ENCODE data around the gene ZNF587. TPM values are rescaled to one million over a fixed set of nuclear protein-coding genes. Genes with fewer than 3 reads are reported as not detected.
"Not testable (repeated sequence)": the region's sequence is repeated elsewhere in the genome, so short reads cannot be mapped to it uniquely, and the experiment has no call there.

Gene ZNF587
- total RNA-seq, 1 experiment from 2014 or later, result 16.3 TPM

GRCh38 chr19:57872450-57872849 is 22.8 kb downstream of the ZNF587 start:
- CTCF ChIA-PET, result no interaction called here
- BruUV-seq (replicated peaks), result no TSS peak
- H3K4me3 ChIP-seq (ENCODE audit: low read length), result no peak overlapping the region

GRCh38 chr19:57873883-57874799 is 24.5 kb downstream of the ZNF587 start:
- peaks cover 36% of the 10 kb centered on the region; the same call in 1 of the 2 replicates for H3K36me3 ChIP-seq (ENCODE audit: low read depth, low read length)
- POLR2A ChIA-PET (ENCODE audit: unreplicated experiment); CTCF ChIA-PET; H3K4me3 ChIP-seq (ENCODE audit: low read length); H3K27ac ChIP-seq (ENCODE audit: low read length); ATAC-seq; intact Hi-C loops (cut with micrococcal nuclease); H4K20me1 ChIP-seq (ENCODE audit: low read length); H3K79me2 ChIP-seq (ENCODE audit: low read length); H3K4me2 ChIP-seq (ENCODE audit: low read length); H3K9me2 ChIP-seq (replicated peaks; ENCODE audit: low read length); H3K9ac ChIP-seq (ENCODE audit: low read length); DNase-seq; H3F3A ChIP-seq (ENCODE audit: low read length, unreplicated experiment); H3K4me1 ChIP-seq (ENCODE audit: insufficient read depth, low read length); H3K27me3 ChIP-seq (ENCODE audit: low read length); BruUV-seq (replicated peaks); H2AFZ ChIP-seq (ENCODE audit: low read length): not testable (repeated sequence)
- H3K9me3 ChIP-seq (ENCODE audit: low read length), result peaks cover 34% of the 10 kb centered on the region

More at GRCh38 chr19:57872450-57872849, 22.8 kb downstream of the ZNF587 start:
- no peak for DNase-seq
- Histone ChIP-seq H3K9me2 (replicated peaks; ENCODE audit: low read length) (no peaks in the 10 kb centered on the region), H3K79me2 (ENCODE audit: low read length) (no peaks in the 10 kb centered on the region), H3K9ac (ENCODE audit: low read length) (no peak overlapping the region), H3F3A (ENCODE audit: low read length, unreplicated experiment) (no peaks in the 10 kb centered on the region), H3K4me2 (ENCODE audit: low read length) (no peak overlapping the region), H4K20me1 (ENCODE audit: low read length) (no peaks in the 10 kb centered on the region), H3K27ac (ENCODE audit: low read length) (no peak overlapping the region), H2AFZ (ENCODE audit: low read length) (no peak overlapping the region), H3K9me3 (ENCODE audit: low read length) (peaks cover 38% of the 10 kb centered on the region), H3K36me3 (ENCODE audit: low read depth, low read length) (peaks cover 45% of the 10 kb centered on the region), H3K27me3 (ENCODE audit: low read length) (no peaks in the 10 kb centered on the region), H3K4me1 (ENCODE audit: insufficient read depth, low read length) (no peaks in the 10 kb centered on the region)
- intact Hi-C loops (cut with micrococcal nuclease), result no loop called here
- POLR2A ChIA-PET (ENCODE audit: unreplicated experiment), result no interaction called here
- TF ChIP-seq EZH2phosphoT487 (IDR thresholded peaks at IDR 0.05; ENCODE audit: borderline replicate concordance, low read length) (no peak), CTCF (conservative IDR thresholded peaks at IDR 0.05; ENCODE audit: low read depth, low read length) (no peak), EZH2 (IDR thresholded peaks at IDR 0.05; ENCODE audit: low read length, unreplicated experiment) (no peak)
- ATAC-seq, result no peak

GRCh38 chr19:57886046-57886445 is 36.4 kb downstream of the ZNF587 start:
- H3F3A ChIP-seq (ENCODE audit: low read length, unreplicated experiment), result no peaks in the 10 kb centered on the region
- no peaks in the 10 kb centered on the region for H3K9me2 ChIP-seq (replicated peaks; ENCODE audit: low read length)
- H3K4me2 ChIP-seq (ENCODE audit: low read length), result no peak overlapping the region
- H4K20me1 ChIP-seq (ENCODE audit: low read length), result no peaks in the 10 kb centered on the region
- no peak overlapping the region for H2AFZ ChIP-seq (ENCODE audit: low read length)
- DNase-seq (no peak), ATAC-seq (no peak)
- H3K9ac ChIP-seq (ENCODE audit: low read length), result no peak overlapping the region
- POLR2A ChIA-PET (ENCODE audit: unreplicated experiment), result no interaction called here
- TF ChIP-seq EZH2 (IDR thresholded peaks at IDR 0.05; ENCODE audit: low read length, unreplicated experiment) (no peak), EZH2phosphoT487 (IDR thresholded peaks at IDR 0.05; ENCODE audit: borderline replicate concordance, low read length) (no peak), CTCF (conservative IDR thresholded peaks at IDR 0.05; ENCODE audit: low read depth, low read length) (no peak)
- no peaks in the 10 kb centered on the region for H3K27me3 ChIP-seq (ENCODE audit: low read length)
- H3K27ac ChIP-seq (ENCODE audit: low read length), result no peak overlapping the region
- no TSS peak for BruUV-seq (replicated peaks)
- intact Hi-C loops (cut with micrococcal nuclease), result no loop called here
- H3K79me2 ChIP-seq (ENCODE audit: low read length), result no peaks in the 10 kb centered on the region
- peaks cover 12% of the 10 kb centered on the region for H3K36me3 ChIP-seq (ENCODE audit: low read depth, low read length)
- no peaks in the 10 kb centered on the region for H3K4me1 ChIP-seq (ENCODE audit: insufficient read depth, low read length)
- CTCF ChIA-PET, result no interaction called here
- no peak overlapping the region for H3K4me3 ChIP-seq (ENCODE audit: low read length)
- peaks cover 9% of the 10 kb centered on the region for H3K9me3 ChIP-seq (ENCODE audit: low read length)
